ENCODE results near the gene AP1G1.

- TF ChIP-seq CTCF (IDR thresholded peaks at IDR 0.05) = no peak
- TF ChIP-seq POLR2A (IDR thresholded peaks at IDR 0.05) = no peak
Measured at GRCh38 chr16:71837150-71837549, 28.5 kb upstream of the AP1G1 start.

All from right lobe of liver (tissue), 4 donors.